WERI-Rb-1 (cell line): ENCODE results near the gene MACROD2.

ENCODE experiments used
- DNase-seq: peaks from one replicate; pipeline ENCODE4 v3.0.0-alpha.2; 2020
- H3K27ac ChIP-seq: fragments of 250-450 bp; sonication (Bioruptor Pico); 2 replicates; pipeline ENCODE4 v1.5.1; 2020; ENCODE audit warnings: mild to moderate bottlenecking, moderate library complexity
- H3K27me3 ChIP-seq: fragments of 250-450 bp; sonication (Bioruptor Pico); 2 replicates; pipeline ENCODE4 v1.5.1; 2021; ENCODE audit warnings: mild to moderate bottlenecking, low read depth, moderate library complexity; ENCODE audit not compliant: insufficient read depth, severe bottlenecking
- H3K36me3 ChIP-seq: fragments of 250-450 bp; sonication (Bioruptor Pico); 2 replicates; pipeline ENCODE4 v1.5.1; 2020; ENCODE audit warnings: mild to moderate bottlenecking, moderate library complexity
- H3K4me3 ChIP-seq: 2 replicates; pipeline ENCODE4 v1.5.1; 2011; ENCODE audit warnings: low read depth, mild to moderate bottlenecking, control low read depth, low read length
- H3K9me3 ChIP-seq: fragments of 250-450 bp; sonication (Bioruptor Pico); 2 replicates; pipeline ENCODE4 v1.5.1; 2021; ENCODE audit warnings: mild to moderate bottlenecking, moderate library complexity; ENCODE audit not compliant: severe bottlenecking
- TF ChIP-seq, protein P1 (sequence below): IDR thresholded peaks from 2 replicates; pipeline ENCODE4 v1.5.1; 2011; ENCODE audit warnings: low read depth, mild to moderate bottlenecking, control low read depth, inconsistent platforms, low read length

MACROD2 gene

GRCh38 chr20:15925376-15925775 is 1930.1 kb downstream of the MACROD2 start:
- Histone ChIP-seq H3K27me3 (no peaks in the 10 kb centered on the region), H3K36me3 (no peaks in the 10 kb centered on the region), H3K27ac (no peak overlapping the region), H3K9me3 (no peaks in the 10 kb centered on the region), H3K4me3 (no peak overlapping the region)
- no peak for DNase-seq
- TF ChIP-seq, protein P1, sequence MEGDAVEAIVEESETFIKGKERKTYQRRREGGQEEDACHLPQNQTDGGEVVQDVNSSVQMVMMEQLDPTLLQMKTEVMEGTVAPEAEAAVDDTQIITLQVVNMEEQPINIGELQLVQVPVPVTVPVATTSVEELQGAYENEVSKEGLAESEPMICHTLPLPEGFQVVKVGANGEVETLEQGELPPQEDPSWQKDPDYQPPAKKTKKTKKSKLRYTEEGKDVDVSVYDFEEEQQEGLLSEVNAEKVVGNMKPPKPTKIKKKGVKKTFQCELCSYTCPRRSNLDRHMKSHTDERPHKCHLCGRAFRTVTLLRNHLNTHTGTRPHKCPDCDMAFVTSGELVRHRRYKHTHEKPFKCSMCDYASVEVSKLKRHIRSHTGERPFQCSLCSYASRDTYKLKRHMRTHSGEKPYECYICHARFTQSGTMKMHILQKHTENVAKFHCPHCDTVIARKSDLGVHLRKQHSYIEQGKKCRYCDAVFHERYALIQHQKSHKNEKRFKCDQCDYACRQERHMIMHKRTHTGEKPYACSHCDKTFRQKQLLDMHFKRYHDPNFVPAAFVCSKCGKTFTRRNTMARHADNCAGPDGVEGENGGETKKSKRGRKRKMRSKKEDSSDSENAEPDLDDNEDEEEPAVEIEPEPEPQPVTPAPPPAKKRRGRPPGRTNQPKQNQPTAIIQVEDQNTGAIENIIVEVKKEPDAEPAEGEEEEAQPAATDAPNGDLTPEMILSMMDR, result no peak

GRCh38 chr20:15927893-15928650 is 1932.8 kb downstream of the MACROD2 start:
- TF ChIP-seq, protein P1, result no peak
- H3K27ac ChIP-seq, result no peak overlapping the region
- no peak for DNase-seq
- no peaks in the 10 kb centered on the region for H3K9me3 ChIP-seq
- H3K36me3 ChIP-seq, result no peaks in the 10 kb centered on the region
- H3K27me3 ChIP-seq, result no peaks in the 10 kb centered on the region
- no peak overlapping the region for H3K4me3 ChIP-seq

DNA sequence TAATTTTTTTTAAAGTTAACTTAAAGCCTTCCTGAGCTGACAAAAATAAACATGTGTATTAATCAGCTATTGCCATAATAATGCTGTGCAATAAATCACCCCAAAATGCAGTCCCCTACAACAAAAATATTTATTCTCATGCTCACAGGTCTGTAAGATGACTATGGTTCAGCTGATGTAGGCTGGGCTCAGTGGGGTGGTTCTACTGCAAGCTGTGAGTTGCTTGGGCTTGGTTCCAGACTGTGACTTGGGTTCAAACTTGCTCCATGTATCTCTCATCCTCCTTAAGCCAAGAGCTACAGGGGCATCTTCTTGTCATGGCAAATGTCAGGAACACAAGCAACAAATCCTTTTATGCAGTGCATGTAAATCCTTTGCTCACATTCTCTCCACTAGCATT is 1933.6 kb downstream of the MACROD2 start:
- no peaks in the 10 kb centered on the region for H3K27me3 ChIP-seq
- TF ChIP-seq, protein P1, result no peak
- no peaks in the 10 kb centered on the region for H3K9me3 ChIP-seq
- no peak overlapping the region for H3K4me3 ChIP-seq
- DNase-seq, result no peak
- H3K36me3 ChIP-seq, result no peaks in the 10 kb centered on the region
- H3K27ac ChIP-seq, result no peak overlapping the region

GRCh38 chr20:15930311-15931305 is 1935.3 kb downstream of the MACROD2 start:
- H3K27me3 ChIP-seq, result no peaks in the 10 kb centered on the region
- TF ChIP-seq, protein P1, result peak; percentile 42; the same call in 1 of the 2 replicates
- H3K36me3 ChIP-seq, result no peaks in the 10 kb centered on the region
- H3K4me3 ChIP-seq, result no peak overlapping the region
- H3K9me3 ChIP-seq, result no peaks in the 10 kb centered on the region
- H3K27ac ChIP-seq, result no peak overlapping the region
- DNase-seq, result no peak

GRCh38 chr20:15931897-15932296 is 1936.6 kb downstream of the MACROD2 start:
- TF ChIP-seq, protein P1, result no peak
- H3K9me3 ChIP-seq, result no peaks in the 10 kb centered on the region
- H3K27me3 ChIP-seq, result no peaks in the 10 kb centered on the region
- no peak overlapping the region for H3K27ac ChIP-seq
- H3K4me3 ChIP-seq, result no peak overlapping the region
- H3K36me3 ChIP-seq, result no peaks in the 10 kb centered on the region
- DNase-seq, result no peak
